SK-N-MC (cell line): ENCODE measurements around the gene CYTL1.

Source experiments
- DNase-seq: peaks from one replicate; pipeline ENCODE4 v3.0.0-alpha.2; 2011; ENCODE audit warnings: low read depth, low spot score
- H3K27ac ChIP-seq: fragments of 200-600 bp; sonication (generic); 2 replicates; pipeline ENCODE4 v1.5.1; 2016; ENCODE audit warnings: mixed run types
- H3K36me3 ChIP-seq: fragments of 200-600 bp; sonication (generic); 2 replicates; pipeline ENCODE4 v1.6.1; 2017; ENCODE audit warnings: antibody characterized with exemption, low read length, mixed read lengths; ENCODE audit not compliant: insufficient read depth
- H3K4me3 ChIP-seq: fragments of 200-600 bp; sonication (generic); 2 replicates; pipeline ENCODE4 v1.5.1; 2016
- H3K9ac ChIP-seq: fragments of 200-600 bp; sonication (generic); 2 replicates; pipeline ENCODE4 v1.8.0; 2017; ENCODE audit warnings: mixed run types, mixed read lengths; ENCODE audit not compliant: insufficient read length
- H3K9me3 ChIP-seq: fragments of 200-600 bp; sonication (generic); 2 replicates; pipeline ENCODE4 v1.6.1; 2017; ENCODE audit warnings: low read depth, mild to moderate bottlenecking, antibody characterized with exemption, low read length, moderate library complexity, mixed read lengths
- EZH2 ChIP-seq: fragments of 200-600 bp; sonication (generic); IDR thresholded peaks from one replicate; pipeline ENCODE4 v1.6.1; 2017; ENCODE audit warnings: antibody characterized with exemption
- FOXP2 ChIP-seq: optimal IDR thresholded peaks from 2 replicates; pipeline ENCODE3; 2011; ENCODE audit warnings: mild to moderate bottlenecking, moderate library complexity; ENCODE audit not compliant: insufficient read depth; ENCODE audit errors: extremely low read length, control extremely low read depth
- POLR2AphosphoS5 ChIP-seq: IDR thresholded peaks from 2 replicates; pipeline ENCODE4 v1.6.1; 2012; ENCODE audit warnings: mild to moderate bottlenecking, low read depth, low read length, borderline replicate concordance

CYTL1 gene

GRCh38 chr4:5050520-5051277 lies 31.4 kb upstream of the CYTL1 start:
- H3K9me3 ChIP-seq, result peaks cover 8% of the 10 kb centered on the region; the same call in 1 of the 2 replicates
- no peak for TF ChIP-seq FOXP2
- peak; percentile 57 for DNase-seq
- peak overlapping the region; percentile 87 for H3K9ac ChIP-seq
- peak overlapping the region; percentile 97 for H3K4me3 ChIP-seq
- H3K27ac ChIP-seq, result peak overlapping the region; percentile 7; the same call in 1 of the 2 replicates
- no peaks in the 10 kb centered on the region for H3K36me3 ChIP-seq

DNA sequence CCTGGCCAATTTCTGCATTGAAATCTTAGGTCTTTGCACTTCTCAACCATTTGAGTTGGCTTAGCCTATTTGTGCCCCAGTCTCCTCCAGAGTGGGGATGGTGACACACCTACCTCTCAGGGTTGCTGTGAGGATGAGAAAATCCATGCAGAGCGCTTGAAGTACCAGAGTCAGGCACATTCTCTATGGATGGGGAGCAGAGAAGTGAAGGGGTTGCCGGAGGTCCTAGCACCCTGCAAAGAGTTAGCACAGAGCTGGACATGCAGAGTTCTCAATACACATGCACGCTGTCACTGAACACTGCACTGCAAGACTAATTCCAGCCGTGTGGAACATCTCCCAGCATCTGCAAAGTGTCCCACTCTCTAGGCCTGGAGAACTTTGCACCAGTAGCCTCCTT lies 29.5 kb upstream of the CYTL1 start:
- no peak overlapping the region for H3K9ac ChIP-seq
- H3K27ac ChIP-seq, result no peak overlapping the region
- no peak overlapping the region for H3K4me3 ChIP-seq
- DNase-seq, result no peak
- no peaks in the 10 kb centered on the region for H3K36me3 ChIP-seq
- peaks cover 8% of the 10 kb centered on the region; the same call in 1 of the 2 replicates for H3K9me3 ChIP-seq
- TF ChIP-seq POLR2AphosphoS5, result no peak
- TF ChIP-seq EZH2, result no peak
- no peak for TF ChIP-seq FOXP2

DNA sequence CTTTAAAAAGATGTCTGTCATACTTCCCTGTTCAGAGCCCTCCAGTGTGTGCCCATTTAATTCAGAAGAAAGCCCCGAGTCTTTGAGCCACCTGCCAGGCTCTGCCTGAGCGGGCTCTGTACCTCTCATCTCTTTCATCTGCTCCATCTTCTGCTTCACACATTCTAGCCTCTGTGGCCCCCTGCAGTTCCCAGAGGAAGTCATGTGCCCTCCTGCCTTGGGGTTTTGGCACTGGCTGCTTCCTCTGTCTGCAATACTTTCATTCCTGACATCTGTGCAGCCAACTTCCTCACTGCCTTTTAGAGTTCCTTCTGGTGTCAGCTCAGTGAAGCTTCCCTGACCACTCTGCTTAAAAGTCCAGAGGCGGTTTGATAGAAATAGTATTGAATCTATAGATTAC lies 25.8 kb upstream of the CYTL1 start:
- peak overlapping the region; percentile 45 for H3K4me3 ChIP-seq
- H3K27ac ChIP-seq, result peak overlapping the region; percentile 77

DNA sequence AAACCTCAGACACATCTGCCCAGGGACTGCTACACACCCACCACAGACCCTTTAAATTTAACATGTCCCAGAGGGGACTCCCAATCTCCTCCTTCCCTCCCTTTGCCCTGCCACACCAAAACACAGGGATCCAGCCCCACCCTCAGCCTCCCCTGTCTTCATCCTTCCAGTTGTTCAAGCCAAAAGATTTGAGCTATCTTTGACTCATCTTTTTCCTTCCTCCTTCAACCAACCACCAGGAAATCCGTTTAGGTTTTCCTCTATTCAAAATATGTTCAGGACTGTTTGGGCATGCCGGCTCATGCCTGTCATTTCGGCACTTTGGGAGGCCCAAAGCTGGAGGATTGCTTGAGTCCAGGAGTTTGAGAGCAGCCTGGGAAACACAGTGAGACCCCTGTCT lies 25.1 kb upstream of the CYTL1 start:
- no peak for DNase-seq
- no peak for TF ChIP-seq EZH2
- TF ChIP-seq POLR2AphosphoS5, result no peak
- TF ChIP-seq FOXP2, result no peak
- H3K4me3 ChIP-seq, result peak overlapping the region; percentile 45; the same call in 1 of the 2 replicates
- H3K9me3 ChIP-seq, result peaks cover 8% of the 10 kb centered on the region; the same call in 1 of the 2 replicates
- H3K36me3 ChIP-seq, result no peaks in the 10 kb centered on the region
- no peak overlapping the region for H3K27ac ChIP-seq
- H3K9ac ChIP-seq, result no peak overlapping the region

More for the DNA sequence above, 25.8 kb upstream of the CYTL1 start:
- Histone ChIP-seq H3K9ac (no peak overlapping the region), H3K9me3 (peaks cover 8% of the 10 kb centered on the region; the same call in 1 of the 2 replicates), H3K36me3 (no peaks in the 10 kb centered on the region)
- TF ChIP-seq FOXP2 (no peak), EZH2 (no peak), POLR2AphosphoS5 (no peak)
- peak; percentile 68 for DNase-seq

DNA sequence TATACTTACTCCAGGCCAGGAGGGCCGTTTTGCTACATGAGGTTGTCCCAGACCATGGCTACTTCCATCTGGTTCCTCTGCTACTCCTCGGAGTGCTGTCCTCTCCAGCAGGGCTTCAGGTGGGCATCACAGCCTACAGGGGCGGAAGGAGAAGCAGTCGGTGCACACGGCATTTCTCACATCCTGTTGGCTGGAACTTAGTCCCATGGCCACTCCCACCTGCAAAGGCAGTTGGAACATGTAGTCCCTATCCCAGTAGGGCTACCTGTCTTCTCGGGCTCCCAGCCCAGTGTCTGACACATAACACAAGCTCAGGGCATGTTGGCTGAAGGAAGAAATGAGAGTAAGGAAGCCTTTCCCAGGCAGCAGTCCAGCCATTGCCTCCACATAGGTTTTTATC lies 24.3 kb upstream of the CYTL1 start:
- no peak for DNase-seq
- Histone ChIP-seq H3K36me3 (no peaks in the 10 kb centered on the region), H3K4me3 (no peak overlapping the region), H3K9me3 (peaks cover 8% of the 10 kb centered on the region; the same call in 1 of the 2 replicates), H3K27ac (no peak overlapping the region), H3K9ac (no peak overlapping the region)
- TF ChIP-seq POLR2AphosphoS5 (no peak), FOXP2 (no peak), EZH2 (no peak)

DNA sequence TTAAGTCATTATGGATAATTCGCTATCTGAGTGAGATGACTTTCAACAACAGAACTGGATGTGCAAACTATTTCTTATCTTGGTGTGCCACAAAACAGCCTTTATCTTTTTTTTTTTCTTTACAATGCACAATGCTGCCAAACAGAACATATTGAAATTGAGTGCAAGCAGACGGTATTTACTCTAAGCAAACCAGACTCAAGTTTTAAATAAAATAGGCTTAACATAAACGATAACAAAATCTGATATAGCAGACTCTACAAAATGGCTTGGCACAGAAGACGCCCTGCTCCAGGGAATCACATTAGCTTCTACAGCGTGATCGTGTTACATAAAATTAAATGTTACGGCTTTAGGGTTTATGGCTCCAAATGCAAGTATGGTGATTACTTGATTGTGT lies 22.4 kb upstream of the CYTL1 start:
- DNase-seq, result peak; percentile 50
- H3K36me3 ChIP-seq, result no peaks in the 10 kb centered on the region
- peaks cover 8% of the 10 kb centered on the region; the same call in 1 of the 2 replicates for H3K9me3 ChIP-seq
- H3K9ac ChIP-seq, result peak overlapping the region; percentile 70
- no peak for TF ChIP-seq FOXP2
- TF ChIP-seq EZH2, result no peak
- no peak for TF ChIP-seq POLR2AphosphoS5
- H3K4me3 ChIP-seq, result peak overlapping the region; percentile 73
- peak overlapping the region; percentile 98 for H3K27ac ChIP-seq

GRCh38 chr4:5040856-5041620 lies 21.8 kb upstream of the CYTL1 start:
- Histone ChIP-seq H3K9me3 (0 out of 2 replicates have a peak, but pooled peaks cover under 1% of the 10 kb centered on the region), H3K9ac (peak overlapping the region; percentile 70), H3K27ac (peak overlapping the region; percentile 98), H3K36me3 (no peaks in the 10 kb centered on the region), H3K4me3 (peak overlapping the region; percentile 73)
- TF ChIP-seq POLR2AphosphoS5 (peak; percentile 41; the same call in 1 of the 2 replicates), FOXP2 (no peak), EZH2 (no peak)
- peak; percentile 78 for DNase-seq

DNA sequence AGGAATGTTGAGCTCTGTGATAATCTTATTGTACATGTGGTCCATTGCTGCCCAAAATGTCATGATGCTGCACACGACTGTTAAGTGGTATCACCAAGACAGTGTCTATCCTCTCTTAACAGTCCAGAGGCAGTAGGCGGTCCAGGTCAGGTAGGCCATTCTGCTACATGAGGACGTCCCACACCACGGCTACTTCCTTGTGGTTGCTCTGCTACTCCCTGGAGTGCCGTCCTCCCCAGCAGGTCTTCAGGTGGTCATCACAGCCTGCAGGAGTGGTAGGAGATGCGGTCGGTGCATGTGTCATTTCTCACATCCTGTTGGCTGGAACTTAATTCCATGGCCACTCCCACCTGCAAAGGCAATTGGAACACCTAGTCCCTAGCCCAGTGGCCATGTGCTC lies 20.5 kb upstream of the CYTL1 start:
- Histone ChIP-seq H3K36me3 (no peaks in the 10 kb centered on the region), H3K9me3 (no peaks in the 10 kb centered on the region), H3K4me3 (no peak overlapping the region), H3K9ac (no peak overlapping the region), H3K27ac (no peak overlapping the region)
- no peak for TF ChIP-seq EZH2
- TF ChIP-seq POLR2AphosphoS5, result no peak
- no peak for TF ChIP-seq FOXP2
- DNase-seq, result no peak
